Ramos (cell line): ENCODE measurements around the gene BICDL2.

ENCODE experiments used
- in situ Hi-C: fragments of 300-500 bp; cut with MboI; formaldehyde crosslinking; loops from one replicate; pipeline ENCODE4 v1.14.3; 2022; ENCODE audit warnings: low sequenced_read_pairs; ENCODE audit not compliant: unreplicated experiment

BICDL2 gene

DNA sequence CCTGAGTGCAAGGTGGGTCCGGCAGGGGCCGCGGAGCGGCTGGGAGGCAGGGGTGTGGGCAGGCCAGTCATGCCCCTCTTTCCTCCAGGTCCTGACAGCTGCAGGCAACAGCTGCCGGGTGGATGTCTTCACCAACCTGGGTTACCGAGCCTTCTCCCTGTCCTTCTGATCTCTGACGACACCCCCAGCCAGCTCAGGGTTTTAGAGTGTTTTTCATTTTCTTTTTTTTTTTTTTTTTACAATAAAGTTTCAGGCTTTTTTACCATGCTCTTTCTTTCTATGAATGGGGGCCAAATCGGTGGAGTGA, 9.3 kb downstream of the BICDL2 start:
- in situ Hi-C loops, result no loop called here

DNA sequence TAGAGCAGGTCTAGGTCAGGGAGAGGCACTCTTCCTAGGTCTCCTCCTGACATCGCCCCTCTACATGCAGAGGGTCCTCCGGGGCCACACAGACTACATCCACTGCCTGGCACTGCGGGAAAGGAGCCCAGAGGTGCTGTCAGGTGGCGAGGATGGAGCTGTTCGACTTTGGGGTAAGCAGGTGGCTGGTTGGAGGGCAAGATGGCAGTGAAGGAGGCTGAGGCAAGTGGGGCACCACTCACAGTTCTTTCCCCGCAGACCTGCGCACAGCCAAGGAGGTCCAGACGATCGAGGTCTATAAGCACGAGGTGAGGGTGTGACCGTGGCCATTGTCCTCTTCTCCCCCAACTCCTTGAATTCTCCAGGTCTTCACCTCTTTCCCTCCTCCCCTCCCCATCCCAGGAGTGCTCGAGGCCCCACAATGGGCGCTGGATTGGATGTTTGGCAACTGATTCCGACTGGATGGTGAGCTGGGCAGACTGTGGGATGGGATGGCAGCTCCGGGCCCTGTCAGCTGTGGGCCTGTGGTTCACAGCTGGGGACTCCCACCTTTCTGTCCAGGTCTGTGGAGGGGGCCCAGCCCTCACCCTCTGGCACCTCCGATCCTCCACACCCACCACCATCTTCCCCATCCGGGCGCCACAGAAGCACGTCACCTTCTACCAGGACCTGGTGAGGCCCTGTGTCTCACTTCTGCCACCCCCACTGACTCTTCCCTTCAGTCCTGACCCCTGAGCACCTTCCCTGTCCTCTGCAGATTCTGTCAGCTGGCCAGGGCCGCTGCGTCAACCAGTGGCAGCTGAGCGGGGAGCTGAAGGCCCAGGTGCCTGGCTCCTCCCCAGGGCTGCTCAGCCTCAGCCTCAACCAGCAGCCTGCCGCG, 9.9 kb downstream of the BICDL2 start:
- in situ Hi-C loops, result no loop called here

DNA sequence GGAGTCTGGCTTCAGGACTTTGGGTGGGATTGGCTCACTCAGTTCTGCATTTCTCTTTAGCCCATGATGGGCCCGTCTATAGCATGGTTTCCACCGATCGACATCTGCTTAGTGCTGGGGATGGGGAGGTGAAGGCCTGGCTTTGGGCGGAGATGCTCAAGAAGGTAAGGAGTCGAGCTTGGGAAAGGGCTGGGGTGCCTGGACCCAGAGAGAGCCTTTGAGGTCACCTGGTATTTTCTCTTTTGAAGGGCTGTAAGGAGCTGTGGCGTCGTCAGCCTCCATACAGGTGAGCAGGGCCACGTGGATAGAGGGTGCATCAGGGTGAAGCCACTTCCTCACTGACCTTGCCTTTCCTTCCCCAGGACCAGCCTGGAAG, 10.8 kb downstream of the BICDL2 start:
- in situ Hi-C loops, result no loop called here

DNA sequence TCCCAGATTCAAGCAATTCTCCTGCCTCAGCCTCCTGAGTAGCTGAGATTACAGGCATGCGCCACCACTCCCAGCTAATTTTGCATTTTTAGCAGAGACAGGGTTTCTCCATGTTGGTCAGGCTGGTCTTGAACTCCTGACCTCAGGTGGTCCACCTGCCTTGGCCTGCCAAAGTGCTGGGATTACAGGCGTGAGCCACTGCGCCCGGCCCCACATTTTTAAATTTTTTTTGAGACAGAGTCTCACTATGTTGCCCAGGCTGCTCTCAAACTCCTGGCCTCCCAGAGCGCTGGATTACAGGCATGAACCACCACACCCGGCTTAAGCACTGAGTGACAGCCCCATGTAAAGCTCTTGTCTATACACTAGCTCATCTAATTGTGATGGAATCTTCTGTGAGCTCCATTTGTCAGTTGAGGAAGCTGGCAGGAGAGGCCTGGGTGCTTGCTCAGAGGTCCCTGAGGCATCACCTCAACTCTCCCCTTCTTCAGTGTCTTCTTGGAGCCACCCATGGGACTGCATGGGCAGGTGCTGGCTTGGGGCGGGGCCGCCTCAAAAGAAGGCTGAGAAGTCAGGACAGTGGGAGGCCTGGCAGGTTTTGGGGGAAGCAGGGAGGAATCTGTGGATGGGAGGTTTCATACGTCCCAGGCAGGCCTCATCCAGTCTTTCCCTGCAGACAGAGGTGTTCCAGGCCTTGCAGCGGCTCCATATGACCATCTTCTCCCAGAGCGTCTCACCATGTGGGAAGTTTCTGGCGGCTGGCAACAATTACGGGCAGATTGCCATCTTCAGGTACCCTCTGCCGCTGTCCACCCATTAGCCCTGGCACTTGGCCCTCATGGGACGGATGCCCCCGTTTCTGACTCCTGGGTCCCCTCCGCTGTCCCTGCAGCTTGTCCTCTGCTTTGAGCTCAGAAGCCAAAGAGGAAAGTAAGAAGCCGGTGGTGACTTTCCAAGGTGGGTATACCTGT, 11.4 kb downstream of the BICDL2 start:
- in situ Hi-C loops, result no loop called here

DNA sequence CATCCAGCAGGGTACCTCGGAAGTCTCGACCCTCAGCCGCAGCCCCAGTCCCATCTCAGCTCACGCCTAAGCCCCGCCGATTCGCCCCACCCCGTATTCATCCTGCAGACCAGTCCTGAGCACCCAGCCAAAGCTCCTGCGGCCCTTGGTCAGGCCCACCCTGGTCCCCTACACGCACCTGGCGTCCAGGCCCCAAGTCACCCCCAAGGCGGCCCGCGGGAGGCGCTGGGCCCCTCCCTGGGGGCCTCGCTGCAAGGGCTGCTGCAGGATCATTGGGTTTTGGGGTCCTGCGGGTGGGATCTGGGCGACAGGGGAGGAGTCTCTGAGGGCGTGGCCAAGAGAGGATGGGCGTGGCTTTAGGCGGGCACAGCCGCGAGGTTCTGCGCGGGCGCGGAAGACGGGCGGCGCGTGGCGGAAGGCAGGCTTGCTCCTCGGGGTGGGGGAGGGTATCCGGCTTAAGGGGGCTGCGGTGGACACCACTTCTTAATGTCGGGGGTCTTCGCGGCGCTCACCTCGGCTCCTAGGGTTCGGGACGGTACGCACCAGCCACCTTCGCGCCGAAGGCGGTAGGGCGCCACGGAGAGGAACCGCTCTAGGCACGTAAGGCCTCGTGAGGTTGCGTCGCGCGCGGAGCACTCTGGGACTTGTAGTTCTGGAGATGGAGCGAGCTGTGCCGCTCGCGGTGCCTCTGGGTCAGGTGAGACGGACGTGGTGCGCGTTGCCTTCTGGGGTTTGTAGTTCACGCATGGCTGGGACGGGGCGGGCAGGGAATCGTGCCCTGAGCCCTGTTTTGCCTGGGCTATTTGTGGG, 12.9 kb downstream of the BICDL2 start, which contains the start of the genes HCFC1R1 and THOC6:
Gene HCFC1R1, minus strand, starts transcription at position 274 of the 810 bp plus-strand sequence. Its CDS starts 1 bp downstream, at position 273.
Gene THOC6, plus strand, starts transcription at position 367 of the 810 bp plus-strand sequence. Its CDS starts 292 bp downstream, at position 659.
- in situ Hi-C loops, result no loop called here

DNA sequence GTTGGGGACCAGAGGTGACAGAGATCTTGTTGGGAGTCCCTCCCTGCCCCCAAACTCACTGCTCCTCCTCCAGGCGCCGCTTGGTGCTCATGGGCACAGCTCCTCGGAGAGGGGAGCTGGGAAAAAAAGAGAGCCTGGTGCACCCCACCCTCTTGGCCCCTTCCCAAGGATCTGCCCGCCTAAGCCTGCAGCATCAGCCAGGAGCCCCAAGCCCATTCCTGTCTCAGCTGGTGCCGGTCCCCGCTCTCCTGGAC, 13.4 kb downstream of the BICDL2 start:
- in situ Hi-C loops, result no loop called here

DNA sequence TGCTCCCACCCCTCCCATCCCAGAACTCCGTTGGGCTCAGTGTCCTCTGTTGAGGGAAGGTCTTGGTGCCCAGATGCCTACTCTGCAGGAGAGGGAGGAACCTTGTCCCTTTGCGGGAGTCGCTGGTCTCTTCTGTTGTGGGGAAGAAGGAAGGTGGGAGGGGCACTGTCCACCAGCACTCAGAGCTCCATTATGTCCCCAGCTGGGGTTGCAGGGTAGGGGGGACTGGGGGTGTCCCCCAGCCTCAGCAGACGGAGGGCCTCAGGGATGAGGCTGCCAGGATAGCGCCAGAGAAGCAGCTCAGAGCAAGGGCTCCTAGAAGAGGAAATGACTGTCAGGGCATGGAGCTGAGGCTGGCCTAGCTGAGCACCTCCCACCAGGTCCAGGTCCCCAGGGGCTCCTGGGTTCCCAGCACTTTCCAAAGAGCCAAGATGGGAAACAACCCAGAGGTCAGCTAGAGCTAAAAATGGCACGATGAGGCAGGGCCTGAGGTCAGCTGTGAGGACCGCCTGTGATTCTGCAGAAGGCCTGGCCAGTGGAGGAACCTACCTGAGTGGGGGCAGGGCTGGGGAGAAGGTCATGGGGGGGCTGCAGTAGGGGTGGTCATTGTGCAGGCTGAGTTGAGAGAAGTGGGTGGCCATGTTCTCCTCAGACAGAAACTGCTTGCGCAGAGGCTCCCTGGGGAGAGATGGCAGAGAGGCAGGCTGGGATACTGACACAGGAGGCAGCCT, 13.9 kb downstream of the BICDL2 start:
- in situ Hi-C loops, result no loop called here

DNA sequence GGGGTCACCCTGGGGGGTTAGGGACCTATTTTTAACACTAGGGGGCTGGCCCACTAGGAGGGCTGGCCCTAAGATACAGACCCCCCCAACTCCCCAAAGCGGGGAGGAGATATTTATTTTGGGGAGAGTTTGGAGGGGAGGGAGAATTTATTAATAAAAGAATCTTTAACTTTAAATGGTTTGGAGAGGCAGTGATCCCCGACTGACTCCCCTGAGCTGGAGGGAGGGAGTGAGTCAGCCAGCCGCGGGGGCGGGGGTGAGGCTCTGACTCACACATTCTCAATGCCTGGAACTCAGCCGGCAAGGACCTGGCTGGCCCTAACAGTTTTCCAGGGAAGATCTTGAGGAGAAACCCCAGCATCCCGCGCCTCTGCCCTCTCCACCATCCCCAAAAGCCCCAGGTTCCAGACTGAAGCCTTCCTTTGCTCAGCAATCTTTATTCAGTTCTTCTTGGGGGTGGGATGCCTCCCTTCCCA, 14.5 kb downstream of the BICDL2 start:
- in situ Hi-C loops, result no loop called here

DNA sequence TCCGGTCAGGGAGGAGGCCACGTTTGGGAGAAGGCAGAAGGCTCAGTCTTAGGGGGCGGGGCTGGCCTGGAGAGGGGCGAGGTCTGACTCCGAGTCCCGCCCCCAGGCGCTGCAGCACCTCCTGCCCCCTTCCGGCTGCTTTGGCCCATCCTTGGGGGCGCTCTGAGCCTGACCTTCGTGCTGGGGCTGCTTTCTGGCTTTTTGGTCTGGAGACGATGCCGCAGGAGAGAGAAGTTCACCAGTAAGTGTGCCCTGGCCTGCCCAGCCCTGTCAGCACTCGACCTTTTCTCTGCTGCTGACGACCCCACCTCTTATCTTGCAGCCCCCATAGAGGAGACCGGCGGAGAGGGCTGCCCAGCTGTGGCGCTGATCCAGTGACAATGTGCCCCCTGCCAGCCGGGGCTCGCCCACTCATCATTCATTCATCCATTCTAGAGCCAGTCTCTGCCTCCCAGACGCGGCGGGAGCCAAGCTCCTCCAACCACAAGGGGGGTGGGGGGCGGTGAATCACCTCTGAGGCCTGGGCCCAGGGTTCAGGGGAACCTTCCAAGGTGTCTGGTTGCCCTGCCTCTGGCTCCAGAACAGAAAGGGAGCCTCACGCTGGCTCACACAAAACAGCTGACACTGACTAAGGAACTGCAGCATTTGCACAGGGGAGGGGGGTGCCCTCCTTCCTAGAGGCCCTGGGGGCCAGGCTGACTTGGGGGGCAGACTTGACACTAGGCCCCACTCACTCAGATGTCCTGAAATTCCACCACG, 15.1 kb downstream of the BICDL2 start:
- in situ Hi-C loops, result no loop called here

DNA sequence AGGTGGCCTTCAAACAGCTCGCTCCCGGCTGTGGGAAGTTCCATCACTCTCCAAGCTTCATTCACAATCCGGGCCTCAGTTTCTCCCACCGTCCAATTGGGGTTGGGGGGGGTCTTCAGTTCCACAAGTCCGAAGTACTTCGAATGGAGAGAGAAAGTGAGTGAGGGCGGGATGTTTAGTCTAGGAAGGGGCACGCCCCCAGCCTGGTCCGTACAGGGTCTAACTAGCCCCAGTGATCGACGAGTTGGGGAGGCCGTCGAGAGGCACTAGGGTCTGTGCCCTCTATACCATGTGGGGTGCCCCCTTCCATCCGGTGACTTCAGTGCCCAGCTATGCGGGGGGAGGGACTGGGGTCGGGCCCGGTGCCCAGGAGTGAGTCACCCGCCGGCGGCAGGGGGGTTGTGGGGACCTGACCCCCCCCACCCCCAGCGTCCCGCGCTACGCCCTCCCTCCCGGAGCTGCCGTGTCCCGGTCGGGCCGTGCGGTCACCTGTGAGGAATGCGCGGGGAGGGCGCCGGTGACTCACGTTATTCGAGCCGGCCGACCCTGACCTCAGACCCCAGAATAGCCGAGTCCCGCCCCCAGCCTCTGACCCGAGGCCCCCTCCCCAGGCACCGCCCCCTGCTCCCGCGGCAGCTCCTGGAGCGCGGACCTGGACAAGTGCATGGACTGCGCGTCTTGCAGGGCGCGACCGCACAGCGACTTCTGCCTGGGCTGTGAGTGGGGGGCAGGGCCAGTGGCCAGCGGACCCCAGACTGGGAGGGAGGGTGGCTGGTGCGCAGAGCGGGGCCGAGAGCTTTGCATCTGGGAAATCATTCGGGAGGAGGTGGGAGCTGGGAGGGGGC, 15.9 kb downstream of the BICDL2 start:
- in situ Hi-C loops, result no loop called here

DNA sequence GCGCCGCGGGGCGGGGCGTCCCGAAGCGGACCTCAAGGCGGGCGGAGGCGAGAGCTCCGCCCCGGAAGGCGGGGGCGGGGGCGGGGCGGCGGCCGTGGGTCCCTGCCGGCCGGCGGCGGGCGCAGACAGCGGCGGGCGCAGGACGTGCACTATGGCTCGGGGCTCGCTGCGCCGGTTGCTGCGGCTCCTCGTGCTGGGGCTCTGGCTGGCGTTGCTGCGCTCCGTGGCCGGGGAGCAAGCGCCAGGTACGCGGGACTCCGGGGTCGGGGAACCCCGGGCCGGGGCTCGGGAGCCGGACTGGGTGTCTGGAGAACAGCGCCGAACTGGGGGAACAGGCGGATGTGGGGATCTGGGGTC, 16.5 kb downstream of the BICDL2 start, which contains the start of gene TNFRSF12A:
Gene TNFRSF12A, plus strand, starts transcription at position 122 of the 357 bp plus-strand sequence. Its CDS starts 30 bp downstream, at position 152.
- in situ Hi-C loops, result no loop called here

DNA sequence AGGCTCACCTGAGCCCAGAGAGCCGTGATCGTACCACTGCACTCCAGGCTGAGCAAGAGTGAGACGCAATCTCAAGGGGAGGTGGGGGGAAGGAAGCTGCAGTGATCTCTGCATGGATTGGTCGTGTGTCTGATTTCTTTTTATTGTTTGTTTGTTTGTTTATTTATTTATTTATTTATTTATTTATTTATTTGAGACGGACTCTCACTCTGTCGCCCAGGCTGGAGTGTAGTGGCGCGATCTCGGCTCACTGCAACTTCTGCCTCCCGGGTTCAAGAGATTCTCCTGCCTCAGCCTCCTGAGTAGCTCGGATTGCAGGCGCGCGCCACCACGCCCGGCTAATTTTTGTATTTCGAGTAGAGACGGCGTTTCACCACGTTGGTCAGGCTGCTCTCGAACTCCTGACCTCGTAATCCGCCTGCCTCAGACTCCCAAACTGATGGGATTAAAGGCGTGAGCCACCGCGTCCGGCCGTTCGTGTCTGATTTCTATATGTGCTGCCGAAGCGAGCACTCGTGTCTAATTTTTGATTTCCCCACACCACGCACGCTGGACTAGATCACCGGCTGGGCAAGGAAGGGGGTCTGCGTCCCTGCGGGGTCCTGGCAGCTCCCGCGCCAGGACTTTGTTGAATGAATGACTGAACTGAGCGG, 17.0 kb downstream of the BICDL2 start:
- in situ Hi-C loops, result no loop called here

DNA sequence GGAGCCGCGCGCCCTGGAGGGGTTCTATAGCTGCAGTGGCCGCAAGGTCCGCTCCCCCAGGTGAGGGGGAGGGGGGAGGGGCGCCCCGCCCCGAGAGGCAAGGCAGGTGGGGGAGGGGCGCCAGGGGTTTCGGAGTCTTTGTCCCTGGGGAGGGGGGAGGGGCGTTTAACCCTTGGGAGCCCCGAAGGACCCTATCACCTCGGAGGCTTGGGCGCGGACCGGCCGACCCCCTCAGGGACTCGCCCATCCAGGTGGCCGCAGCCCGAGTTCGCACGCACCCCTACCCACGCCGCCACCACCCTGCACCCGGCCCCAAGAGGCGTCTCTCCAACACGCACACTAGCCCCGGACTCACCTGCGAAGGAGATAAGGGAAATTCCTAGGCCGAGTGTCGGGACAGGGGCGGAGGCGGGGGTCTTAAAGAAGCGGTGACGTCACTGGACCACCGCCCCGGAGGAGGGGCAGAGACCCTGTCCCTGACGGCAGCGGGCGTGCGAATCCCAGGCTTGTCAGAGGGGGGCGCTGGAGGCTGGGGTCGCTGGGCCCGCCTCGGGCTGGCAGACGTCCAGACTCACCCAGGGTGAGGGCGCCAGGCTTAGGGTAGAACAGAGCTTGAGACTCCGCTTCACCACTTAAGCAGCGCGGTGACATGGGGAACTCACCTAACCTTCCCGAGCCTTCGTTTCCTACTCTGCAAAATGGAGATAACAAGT, 18.8 kb downstream of the BICDL2 start, which contains the start of gene CLDN6:
Gene CLDN6, minus strand, starts transcription at position 390 of the 713 bp plus-strand sequence. CDS start 2,162 bp downstream, outside the sequence.
- in situ Hi-C loops, result no loop called here

DNA sequence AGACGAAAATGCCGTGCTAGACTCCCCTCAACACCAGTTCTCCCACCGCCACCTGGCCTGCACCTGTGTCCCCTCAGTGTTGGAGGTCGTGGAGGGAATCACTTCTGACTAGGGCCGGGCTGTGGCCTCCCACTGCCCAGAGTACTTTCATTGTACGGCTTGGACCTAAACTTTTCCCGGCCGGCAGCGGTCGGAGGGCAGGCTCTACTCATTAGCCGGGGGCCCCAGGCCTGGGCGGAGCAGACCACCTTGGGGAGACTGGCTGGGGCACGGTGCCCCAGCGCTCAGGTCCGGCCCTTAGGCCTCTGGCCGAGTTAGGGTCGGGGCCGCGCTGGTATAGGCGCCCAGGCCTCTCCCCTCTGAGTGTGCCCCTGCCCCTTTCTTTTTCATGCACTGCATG, 19.4 kb downstream of the BICDL2 start:
- in situ Hi-C loops, result no loop called here

DNA sequence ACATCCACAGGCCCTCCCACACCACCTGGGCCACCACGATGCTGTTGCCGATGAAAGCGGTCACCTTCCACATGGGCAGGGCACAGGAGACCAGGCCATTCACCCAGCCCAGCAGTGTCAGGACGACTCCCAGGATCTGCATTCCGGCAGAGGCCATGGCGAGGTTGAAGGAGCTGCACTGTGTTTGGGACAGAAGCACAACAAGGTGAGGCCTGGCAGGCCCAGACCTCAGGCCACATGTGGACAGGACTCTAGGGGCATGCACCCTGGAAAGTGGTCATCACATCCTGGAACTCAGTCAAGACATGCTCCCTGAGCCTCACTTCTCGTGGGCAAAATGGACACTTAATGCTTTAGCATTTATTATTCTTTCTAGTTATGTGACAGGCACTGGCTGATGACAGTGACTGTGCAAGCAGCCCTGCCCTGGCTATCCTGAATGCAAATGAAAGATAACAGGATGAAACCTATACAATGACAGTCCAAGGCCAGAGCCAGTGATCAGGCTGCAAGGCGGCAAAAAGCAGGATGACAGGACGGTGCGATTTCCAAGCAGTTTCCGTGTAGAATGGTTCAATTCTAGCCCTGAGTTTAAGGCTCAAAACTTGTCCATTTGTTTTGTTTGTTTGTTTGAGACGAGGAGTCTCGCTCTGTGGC, 20.8 kb downstream of the BICDL2 start:
- in situ Hi-C loops, result no loop called here

DNA sequence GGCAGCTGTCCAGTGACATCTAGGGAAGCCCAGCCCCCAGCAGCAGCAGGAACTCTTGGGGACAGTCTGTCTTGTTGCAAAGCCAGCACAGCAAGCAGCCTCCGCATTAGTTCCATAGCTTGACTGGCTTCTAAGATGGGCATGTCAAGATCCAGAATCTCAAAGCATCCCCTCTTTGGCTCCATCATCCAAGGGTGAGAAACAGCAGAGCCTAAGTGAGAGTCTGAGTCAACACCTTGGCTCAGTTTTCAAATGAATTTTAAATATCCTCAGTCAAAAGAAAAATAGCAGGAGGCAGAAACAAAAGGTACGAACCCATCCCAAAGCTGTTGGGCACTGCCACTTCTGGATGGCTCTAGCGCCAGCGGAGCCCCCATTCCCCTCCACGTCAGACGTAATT, 21.8 kb downstream of the BICDL2 start:
- in situ Hi-C loops, result no loop called here
